Measurements from ENCODE around the gene RASSF9.

Gene RASSF9

DNA sequence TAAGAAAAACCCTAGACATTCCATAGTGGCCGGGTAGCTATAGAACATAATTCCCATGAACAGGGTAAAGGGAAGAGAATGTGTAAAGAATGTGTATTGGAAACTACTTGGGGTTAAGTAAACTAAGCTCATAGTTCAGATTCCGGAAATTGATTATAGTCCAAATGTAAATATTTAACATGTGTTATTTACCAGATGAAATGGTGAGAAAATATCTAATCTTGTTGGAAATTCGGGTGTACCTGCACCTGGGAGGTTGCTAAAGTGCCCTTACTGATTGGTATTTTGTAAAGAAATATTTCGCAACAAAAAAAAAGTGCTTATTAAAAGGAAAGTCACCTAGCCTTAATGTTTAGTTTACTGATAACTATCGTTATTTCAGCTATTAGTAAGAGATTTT is 14.4 kb downstream of the RASSF9 start:
- no peak for DNase-seq (ENCODE audit: low read depth, low spot score)

DNA sequence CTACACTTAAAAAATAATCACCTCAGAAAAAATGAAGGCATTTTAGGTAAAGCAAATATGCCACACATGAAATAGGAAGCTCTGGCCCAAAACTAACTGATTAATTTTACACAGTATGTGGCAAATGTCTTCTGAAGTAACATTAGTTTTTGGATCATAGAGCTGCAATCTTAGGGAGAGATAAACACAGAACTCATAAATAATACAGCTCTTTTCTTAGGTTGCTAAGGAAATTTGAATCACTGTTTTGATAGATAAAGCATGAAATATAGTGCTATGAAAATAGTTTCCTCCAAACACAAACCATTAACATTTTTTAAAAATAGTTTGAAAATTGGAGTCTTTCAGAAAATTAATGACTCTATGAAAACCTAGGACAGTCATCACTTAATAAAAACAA is 15.0 kb downstream of the RASSF9 start:
- no peak for DNase-seq (ENCODE audit: low read depth, low spot score)

DNA sequence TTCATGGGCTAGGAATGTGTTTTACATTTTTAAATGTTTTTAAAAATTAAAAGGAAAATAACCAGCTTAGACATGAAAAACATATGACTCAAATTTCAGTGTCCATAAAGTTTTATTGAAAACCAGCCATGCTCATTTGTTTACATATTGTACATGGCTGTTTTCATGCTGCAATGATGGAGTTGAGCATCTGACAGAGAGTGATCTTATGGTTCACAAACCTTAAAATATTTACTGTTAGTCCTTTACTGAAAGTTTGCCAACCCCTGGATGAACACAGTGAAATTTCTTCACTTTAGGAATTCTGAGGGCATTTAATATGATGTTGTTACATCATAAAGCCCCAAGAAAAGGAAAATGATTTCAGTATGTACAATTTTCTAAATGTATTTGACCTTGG is 16.1 kb downstream of the RASSF9 start:
- DNase-seq (ENCODE audit: low read depth, low spot score), result no peak

DNA sequence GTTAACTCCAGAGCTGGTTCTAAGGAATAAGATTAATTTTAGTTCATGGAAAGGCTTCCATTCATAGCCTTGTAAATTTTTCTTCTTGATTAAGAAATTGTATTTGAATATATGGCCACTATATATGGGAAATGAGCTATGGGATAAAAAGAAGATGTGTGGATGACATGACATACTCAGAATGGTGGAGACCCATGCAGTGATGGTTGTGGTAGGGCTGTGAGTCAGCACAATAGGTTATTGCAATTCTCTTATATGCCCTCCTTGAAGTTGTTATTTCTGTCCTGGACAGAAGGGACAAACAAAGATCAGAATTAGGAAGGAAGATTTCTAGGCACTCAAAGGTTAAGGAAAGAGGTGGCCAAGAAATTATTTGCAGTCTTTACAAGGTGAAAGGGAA is 21.5 kb downstream of the RASSF9 start:
- DNase-seq (ENCODE audit: low read depth, low spot score), result no peak

DNA sequence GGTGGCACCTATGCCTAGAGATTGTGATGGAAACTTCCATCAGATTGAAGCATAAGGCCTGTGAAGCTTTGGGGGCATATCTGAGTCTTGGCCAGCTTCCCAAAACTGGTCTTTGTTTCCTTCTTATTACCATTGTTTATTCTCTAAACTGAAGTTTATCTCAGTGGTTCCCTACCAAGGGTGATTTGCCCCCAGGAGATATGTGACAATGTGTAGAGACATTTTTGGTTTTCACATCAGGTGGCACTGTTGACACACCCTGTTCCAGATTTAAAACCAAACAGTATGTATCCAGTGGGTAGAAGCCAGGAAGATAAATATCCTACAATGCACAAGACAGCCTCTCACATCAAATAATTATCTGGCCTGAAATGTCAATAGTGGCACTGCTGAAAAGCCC is 22.1 kb downstream of the RASSF9 start:
- DNase-seq (ENCODE audit: low read depth, low spot score), result no peak

DNA sequence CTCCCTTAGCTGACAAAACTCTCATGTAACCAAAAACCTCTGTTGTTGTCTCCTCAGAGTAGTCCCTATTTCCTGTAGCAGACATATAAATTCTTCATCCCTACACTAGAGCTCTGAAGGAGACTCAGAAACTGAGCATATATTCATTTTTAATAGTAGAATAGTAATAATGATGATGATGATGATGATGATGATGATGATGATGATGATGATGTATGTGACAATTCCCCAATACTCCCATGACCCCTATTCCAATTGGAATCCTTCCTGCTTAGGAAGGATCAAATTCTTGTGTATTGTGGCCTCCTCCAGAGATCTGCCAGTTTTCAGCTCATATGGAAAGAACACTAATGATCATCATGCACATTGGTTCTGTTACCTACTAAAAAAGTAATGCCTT is 26.7 kb downstream of the RASSF9 start:
- no peak for DNase-seq (ENCODE audit: low read depth, low spot score)

DNA sequence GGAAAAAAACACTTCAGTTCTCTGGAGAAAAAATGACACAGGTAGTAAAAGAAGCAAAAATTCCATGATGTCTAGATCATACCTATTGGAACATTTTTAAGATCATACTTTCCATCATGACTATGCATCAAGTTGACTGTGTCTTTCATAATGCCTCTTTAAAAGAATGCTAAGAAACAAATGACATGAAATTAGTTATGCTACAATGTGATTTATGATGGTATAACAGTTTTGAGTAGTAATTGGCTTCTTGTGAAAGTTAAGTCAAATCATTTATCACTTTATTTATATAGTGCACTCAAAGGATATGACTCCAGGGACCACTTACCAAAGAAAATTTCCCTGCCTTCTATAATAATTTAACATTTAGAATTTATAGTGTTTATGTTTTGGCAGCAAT is 28.5 kb downstream of the RASSF9 start:
- DNase-seq (ENCODE audit: low read depth, low spot score), result no peak

DNA sequence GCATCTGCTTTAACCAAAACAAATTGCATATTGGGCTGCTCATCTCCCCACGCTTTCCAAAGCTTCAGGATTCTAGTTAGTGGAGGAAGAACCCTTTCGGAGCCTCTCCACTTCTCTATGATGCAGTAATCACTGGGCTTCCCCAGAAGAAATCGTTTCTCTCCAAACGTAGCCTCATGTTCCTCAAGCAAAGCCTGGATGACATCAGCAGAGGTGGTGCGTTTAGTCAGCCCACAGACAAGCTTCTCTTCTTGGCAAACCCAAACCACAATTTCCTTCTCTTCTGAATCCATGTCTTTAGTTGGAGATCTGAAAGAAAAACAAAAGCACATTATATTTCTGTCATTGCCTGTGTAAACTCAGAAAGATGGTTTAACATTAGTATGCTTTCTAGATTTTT is 30.6 kb downstream of the RASSF9 start:
- no peak for DNase-seq (ENCODE audit: low read depth, low spot score)

DNA sequence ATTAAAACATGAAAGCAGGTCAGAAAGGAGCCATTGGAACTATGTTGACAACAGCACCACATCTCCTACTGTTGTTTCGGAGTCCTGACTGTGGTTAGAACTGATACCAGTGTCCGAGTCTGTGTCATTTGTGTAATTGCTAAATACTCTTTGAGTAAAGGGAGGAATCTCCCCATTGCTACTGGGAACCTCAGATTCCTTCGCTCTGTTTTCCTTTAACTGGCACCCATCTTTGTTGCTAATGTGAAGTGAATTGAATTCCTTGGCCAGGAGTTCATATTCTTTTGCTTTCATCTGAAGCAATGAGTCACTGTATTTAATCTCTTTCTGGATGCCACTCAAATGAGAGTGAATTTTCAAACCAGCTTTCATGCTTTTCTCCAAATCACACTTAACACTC is 31.5 kb downstream of the RASSF9 start:
- DNase-seq (ENCODE audit: low read depth, low spot score), result no peak

DNA sequence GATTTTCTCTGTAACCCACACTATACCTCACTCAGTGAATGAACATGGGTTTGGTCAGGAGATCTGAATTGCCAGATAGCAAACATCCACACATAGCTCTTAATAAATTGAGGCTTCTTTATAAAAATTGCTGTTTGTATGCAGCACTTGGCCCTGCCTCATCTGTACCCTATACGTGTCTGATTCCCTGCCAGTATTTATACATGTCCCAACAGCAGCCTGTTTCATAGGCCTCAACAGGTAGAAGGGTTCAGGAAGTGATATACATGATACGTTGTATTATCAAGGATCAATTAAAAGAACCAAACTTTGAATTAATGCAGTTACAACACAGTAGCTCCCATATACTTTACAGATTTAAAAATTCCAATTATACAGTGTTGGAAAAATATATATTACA is 32.3 kb downstream of the RASSF9 start:
- no peak for DNase-seq (ENCODE audit: low read depth, low spot score)

DNA sequence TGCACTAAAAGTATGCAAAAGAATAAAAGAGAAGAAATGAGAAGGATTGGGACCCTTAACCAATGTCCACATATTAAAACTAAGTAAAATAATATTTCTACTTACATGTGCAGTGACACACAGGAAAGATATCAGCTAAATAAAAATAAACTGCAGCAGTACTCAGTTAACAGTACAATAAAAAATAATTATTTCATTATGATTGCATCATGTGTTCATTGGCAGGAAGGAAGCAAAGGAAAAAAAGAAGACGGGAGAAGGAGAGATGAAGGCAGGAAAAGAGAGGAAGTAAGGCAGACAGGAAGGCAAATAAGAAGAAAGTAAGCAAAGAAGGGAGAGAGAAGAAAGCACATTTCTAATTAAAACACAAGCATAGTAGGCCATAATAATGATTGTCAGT is 33.0 kb downstream of the RASSF9 start:
- DNase-seq (ENCODE audit: low read depth, low spot score), result no peak

DNA sequence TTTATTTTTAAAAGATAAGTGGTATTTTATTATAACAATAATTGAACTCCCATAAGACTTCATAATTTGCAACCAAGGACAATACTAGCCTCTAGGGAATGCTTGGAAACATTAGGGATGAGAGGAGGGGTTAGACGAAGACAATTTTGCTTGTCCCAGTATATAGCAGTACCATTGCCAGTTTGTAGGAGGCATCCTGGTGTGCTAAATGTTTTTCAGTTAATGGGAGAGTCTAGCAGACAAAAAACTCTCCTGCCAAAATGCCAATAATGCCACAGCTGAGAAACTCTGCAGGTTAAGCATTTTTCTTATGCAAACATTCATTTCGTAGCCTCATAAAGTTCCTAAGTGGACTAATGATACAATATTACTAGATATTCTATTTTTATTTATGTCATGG is 38.1 kb downstream of the RASSF9 start:
- no peak for DNase-seq (ENCODE audit: low read depth, low spot score)

DNA sequence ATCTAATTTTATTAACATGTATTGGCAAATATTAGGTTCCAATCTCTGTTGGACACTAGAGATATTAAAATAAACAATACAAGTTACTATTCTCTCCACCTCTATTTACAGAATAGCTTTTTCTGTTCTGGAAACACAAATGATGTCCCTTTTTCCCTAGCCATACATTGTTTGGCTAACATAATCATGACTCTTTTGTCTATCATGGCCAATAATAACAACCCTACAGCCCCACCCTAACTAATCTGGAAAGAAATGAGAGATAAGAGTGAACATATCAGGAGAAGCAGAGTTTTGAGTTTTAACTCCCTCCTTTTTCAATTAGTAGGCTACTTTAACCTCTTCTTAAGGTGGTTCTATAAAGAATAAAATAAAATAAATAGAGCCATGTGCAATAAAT is 40.2 kb downstream of the RASSF9 start:
- DNase-seq (ENCODE audit: low read depth, low spot score), result no peak

DNA sequence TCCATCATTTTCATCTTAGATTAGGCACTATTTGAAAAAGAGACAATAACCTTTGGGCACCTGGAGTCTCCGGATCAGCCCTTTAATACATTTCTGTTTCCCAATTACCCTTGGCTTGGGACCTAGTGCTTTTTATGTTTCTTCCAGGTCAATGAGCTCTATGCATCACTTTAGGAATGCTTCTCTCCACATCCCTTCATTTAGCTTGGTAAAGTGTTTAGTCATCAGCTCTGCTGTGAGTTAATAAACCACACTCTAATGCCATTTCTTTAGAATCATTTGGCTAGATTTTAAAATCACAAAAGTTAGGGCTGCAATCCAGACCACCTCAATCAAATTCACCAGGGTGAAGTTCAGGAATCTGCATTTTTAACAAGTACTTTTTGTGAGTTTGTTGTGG is 41.7 kb downstream of the RASSF9 start:
- no peak for DNase-seq (ENCODE audit: low read depth, low spot score)

DNA sequence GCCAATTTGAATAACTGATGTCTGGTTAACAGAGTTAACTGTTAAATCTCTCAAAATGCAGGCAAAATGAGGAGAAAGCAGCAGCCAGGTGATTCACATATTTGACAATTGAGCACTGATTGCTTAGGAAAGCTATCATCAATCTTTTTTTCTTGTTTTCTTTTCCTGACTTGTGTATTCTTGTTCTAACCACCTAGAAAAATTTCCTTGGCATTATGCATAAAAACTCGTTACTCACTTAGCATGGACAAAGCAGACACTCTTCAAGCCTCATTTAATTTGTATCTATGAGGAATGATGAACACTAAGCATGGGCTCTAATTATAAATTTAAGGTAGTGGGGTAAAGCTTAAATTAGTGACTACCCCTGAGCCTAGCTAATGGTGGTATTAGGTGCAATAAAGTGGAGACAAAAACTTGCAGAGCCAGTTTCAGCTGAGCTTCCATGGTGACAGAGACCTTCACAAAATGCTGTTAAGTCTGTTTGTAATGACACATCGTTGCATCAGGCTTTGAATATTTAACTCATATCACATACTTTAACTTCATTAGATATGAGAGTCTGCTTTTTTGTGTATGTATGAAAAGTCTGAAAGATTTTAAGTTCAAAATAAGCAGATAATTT is 52.0 kb downstream of the RASSF9 start:
- no peak for DNase-seq (ENCODE audit: low read depth, low spot score)

DNA sequence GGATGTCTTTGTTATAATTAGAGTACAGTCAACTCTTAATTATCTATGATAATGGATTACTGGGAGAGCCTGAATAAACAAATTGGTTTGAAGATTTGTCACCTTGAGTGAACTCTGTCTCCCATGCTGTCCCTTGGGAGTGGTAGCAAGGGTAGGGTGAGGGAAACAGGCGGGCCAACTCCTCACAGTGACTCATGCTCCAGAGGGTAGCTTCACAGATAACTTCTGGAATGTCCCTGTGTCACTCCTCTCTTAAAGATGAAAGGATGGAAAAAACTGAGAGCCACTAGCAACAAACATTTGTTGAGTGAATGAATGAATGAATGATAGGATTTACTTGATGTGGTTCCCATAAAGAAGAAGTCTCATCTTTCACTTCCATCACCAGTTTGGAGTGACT is 53.5 kb downstream of the RASSF9 start:
- DNase-seq (ENCODE audit: low read depth, low spot score), result no peak

DNA sequence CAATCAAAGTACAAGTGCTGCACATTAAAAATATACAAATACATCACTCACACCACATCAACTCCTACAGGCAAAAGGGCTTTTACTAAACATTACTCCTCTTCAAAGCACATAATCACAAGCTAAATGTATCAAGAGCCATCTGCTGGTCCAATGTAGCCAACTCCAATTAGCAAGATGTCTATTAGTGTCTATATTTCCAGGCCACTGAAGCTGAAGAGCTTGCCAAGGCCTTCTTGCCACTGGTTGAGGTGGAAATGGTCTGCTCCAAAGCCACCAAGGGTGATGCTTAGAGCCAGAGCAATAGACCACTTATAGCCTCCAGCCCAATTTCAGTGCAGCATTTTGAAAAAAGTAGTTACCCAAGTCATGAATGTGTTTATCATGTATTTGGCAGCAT is 54.4 kb downstream of the RASSF9 start:
- DNase-seq (ENCODE audit: low read depth, low spot score), result no peak

DNA sequence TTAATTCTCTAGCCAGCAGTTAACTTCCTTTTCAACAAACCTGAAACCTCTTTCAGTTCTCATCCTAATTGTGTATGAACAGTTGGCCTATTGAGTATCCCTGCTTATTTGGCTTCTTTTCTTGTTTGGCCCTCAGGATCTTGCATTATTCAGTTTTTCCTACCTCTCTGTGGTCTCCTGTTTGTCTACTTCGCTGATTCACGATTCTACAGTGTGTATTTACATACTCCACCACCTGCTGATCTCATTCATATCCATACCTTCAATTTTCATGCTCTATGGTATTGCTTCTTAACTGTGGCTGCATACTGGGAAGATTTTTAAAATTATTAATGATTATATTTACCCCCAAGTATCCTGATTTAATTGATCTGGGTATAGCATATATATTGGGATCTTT is 56.4 kb downstream of the RASSF9 start:
- no peak for DNase-seq (ENCODE audit: low read depth, low spot score)

DNA sequence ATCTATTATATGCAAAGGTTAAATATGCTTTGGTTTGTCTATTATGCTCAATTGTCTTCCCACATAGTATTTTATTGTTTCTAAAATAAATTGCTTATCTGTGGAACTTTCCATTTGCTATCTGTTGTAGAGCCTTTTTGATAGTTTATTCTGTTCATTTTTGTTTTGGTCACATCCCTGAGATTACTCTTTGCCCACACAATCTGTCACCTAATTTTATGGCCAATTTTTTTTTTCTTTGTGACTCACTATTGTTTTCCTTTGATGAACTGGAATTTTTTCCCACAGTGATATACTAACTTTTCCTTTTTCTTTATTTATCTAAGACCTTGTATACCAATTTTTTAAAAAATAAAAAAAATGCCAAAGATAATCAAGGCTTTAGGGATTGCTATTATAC is 61.1 kb downstream of the RASSF9 start:
- DNase-seq (ENCODE audit: low read depth, low spot score), result no peak

DNA sequence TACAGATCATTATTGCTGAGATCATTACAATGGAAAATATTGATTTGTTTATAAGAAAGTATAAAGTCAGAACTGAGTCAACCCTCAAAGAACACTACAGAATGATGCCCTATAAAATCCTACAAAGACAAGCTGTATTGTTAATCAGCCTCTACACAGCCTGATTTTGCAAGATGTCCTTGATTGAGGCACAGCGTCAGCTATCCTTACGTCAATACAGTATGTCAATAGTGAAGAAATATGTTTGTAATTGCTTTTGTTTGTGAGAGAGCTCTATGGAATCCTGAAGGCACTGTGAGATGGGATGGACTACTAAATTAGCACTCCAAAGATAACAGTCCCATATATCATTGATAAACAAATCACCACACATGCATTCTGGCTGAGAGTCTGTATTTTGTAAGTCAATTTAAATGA is 70.7 kb downstream of the RASSF9 start:
- no peak for DNase-seq (ENCODE audit: low read depth, low spot score)

DNA sequence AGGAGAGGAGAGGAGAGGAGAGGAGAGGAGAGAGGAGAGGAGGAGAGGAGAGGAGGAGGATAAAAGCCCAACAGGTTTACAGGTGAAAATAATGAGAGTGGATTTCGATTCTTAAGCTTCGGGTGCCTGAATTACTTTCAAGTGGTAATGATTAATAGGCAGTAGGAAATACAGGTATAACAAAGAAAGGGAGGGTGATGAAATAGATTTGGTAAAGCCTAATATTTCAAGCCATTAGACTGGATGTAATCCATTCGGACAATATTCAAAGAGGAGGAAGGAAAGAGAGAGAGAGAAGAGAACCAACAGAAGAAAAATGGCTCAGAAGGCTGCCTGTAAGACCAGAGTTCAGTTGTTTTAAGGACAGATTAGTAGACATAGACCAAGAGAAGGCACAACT is 76.6 kb downstream of the RASSF9 start:
- DNase-seq (ENCODE audit: low read depth, low spot score), result no peak

DNA sequence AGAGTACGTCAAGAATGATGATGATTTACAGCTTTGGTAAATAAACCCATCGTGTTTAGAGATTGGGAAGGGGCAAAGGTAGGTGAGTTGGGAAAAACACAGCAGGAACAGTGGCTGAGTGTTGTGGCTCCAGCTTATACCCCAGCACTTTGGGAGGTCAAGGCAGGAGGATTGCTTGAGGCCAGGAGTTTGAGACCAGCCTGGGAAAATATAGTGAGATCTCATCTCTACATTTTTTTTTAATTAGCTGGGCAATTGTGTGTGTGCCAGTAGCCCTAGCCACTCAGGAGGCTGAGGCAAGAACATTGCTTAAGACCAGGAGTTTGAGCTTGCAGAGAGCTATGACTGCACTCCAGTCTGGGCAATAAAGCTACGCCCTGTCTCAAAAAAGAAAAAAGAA is 77.1 kb downstream of the RASSF9 start:
- DNase-seq (ENCODE audit: low read depth, low spot score), result no peak

DNA sequence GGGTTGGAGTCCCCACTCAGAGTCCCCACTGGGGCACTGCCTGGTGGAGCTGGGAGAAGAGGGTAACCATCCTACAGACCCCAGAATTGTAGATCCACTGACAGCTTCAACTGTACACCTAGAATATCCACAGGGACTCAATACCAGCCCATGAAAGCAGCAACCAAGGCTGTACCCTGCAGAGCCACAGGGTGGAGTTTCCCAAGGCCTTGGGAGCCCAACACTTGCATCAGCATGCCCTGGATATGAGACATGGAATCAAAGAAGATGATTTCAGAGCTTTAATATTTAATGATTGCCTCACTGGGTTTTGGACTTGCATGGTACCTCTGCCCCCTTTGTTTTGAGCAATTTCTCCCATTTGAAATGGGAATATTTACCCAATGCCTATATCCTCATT is 80.4 kb downstream of the RASSF9 start:
- DNase-seq (ENCODE audit: low read depth, low spot score), result no peak
